Measurements from ENCODE around the gene STYXL2.

GRCh38 chr1:167090314-167090942 lies 3.4 kb upstream of the STYXL2 start, which contains the start of gene GPA33:
- TF ChIP-seq CTCF (IDR thresholded peaks at IDR 0.05): no peak
- no peak for TF ChIP-seq POLR2A (IDR thresholded peaks at IDR 0.05)

Measured in right lobe of liver (tissue), 4 donors.